ENCODE data around the gene ANKRD1. TPM values are rescaled to one million over a fixed set of nuclear protein-coding genes. Genes with fewer than 3 reads are reported as not detected.
"Not testable (repeated sequence)": the region's sequence is repeated elsewhere in the genome, so short reads cannot be mapped to it uniquely, and the experiment has no call there.

The ANKRD1 gene
- not detected for total RNA-seq

GRCh38 chr10:90920986-90921666 lies at the start of gene ANKRD1:
Gene ANKRD1 (minus strand): TSS chr10:90921087. CDS start chr10:90921027, 60 bp downstream.
- ATAC-seq: no peak

GRCh38 chr10:90969947-90970673 lies 49.2 kb upstream of the ANKRD1 start:
- no peak for ATAC-seq

More at GRCh38 chr10:90920986-90921666, at the start of gene ANKRD1:
- DNase-seq (ENCODE audit: low spot score): no peak

GRCh38 chr10:90969121-90969534 lies 48.2 kb upstream of the ANKRD1 start:
- ATAC-seq (no peak), DNase-seq (ENCODE audit: low spot score) (no peak)

More at GRCh38 chr10:90969947-90970673, 49.2 kb upstream of the ANKRD1 start:
- DNase-seq (ENCODE audit: low spot score): no peak

- no peak for DNase-seq (ENCODE audit: low spot score)
- ATAC-seq: no peak
These were observed 47.6 kb upstream of the ANKRD1 start for GRCh38 chr10:90968328-90969081.

GRCh38 chr10:90967865-90968264 lies 47.0 kb upstream of the ANKRD1 start:
- DNase-seq (ENCODE audit: low spot score) (no peak), ATAC-seq (no peak)

GRCh38 chr10:90966146-90966545 lies 45.3 kb upstream of the ANKRD1 start:
- no peak for ATAC-seq
- DNase-seq (ENCODE audit: low spot score): no peak

- ATAC-seq: no peak
These were observed 44.8 kb upstream of the ANKRD1 start for GRCh38 chr10:90965720-90966119.

GRCh38 chr10:90964781-90965465 lies 44.0 kb upstream of the ANKRD1 start:
- ATAC-seq: no peak
- no peak for DNase-seq (ENCODE audit: low spot score)

More at GRCh38 chr10:90965720-90966119, 44.8 kb upstream of the ANKRD1 start:
- no peak for DNase-seq (ENCODE audit: low spot score)

- ATAC-seq: no peak
- DNase-seq (ENCODE audit: low spot score): no peak
These were observed 42.4 kb upstream of the ANKRD1 start for GRCh38 chr10:90963331-90963730.

- no peak for DNase-seq (ENCODE audit: low spot score)
- ATAC-seq: no peak
These were observed 39.5 kb upstream of the ANKRD1 start for GRCh38 chr10:90960355-90960814.

GRCh38 chr10:90959826-90960225 lies 38.9 kb upstream of the ANKRD1 start:
- ATAC-seq: no peak

GRCh38 chr10:90958781-90959180 lies 37.9 kb upstream of the ANKRD1 start:
- ATAC-seq: no peak

More at GRCh38 chr10:90959826-90960225, 38.9 kb upstream of the ANKRD1 start:
- DNase-seq (ENCODE audit: low spot score): no peak

GRCh38 chr10:90947030-90947960 lies 26.4 kb upstream of the ANKRD1 start:
- ATAC-seq: no peak
- no peak for DNase-seq (ENCODE audit: low spot score)

More at GRCh38 chr10:90958781-90959180, 37.9 kb upstream of the ANKRD1 start:
- no peak for DNase-seq (ENCODE audit: low spot score)

- DNase-seq (ENCODE audit: low spot score) (no peak), ATAC-seq (no peak)
These were observed 24.7 kb upstream of the ANKRD1 start for GRCh38 chr10:90945491-90946070.

- no peak for DNase-seq (ENCODE audit: low spot score)
- no peak for ATAC-seq
These were observed 23.9 kb upstream of the ANKRD1 start for GRCh38 chr10:90944749-90945148.

- not testable (repeated sequence) for DNase-seq (ENCODE audit: low spot score); ATAC-seq
These were observed 22.1 kb upstream of the ANKRD1 start for GRCh38 chr10:90942980-90943379.

GRCh38 chr10:90939648-90940047 lies 18.8 kb upstream of the ANKRD1 start:
- DNase-seq (ENCODE audit: low spot score) (no peak), ATAC-seq (no peak)

- ATAC-seq: no peak
- DNase-seq (ENCODE audit: low spot score): no peak
These were observed 18.2 kb upstream of the ANKRD1 start for GRCh38 chr10:90939116-90939515.

- no peak for ATAC-seq
- DNase-seq (ENCODE audit: low spot score): no peak
These were observed 16.9 kb upstream of the ANKRD1 start for GRCh38 chr10:90937645-90938258.
